Activated CD4-positive, CD25-positive, alpha-beta regulatory T cell treated with anti-CD3 and anti-CD28 coated beads, Interleukin-2, amount 50 U/mL, for 72 hours (primary cell): ENCODE results near the gene REX1BD.

ENCODE experiments used
- DNase-seq: peaks from one replicate; pipeline ENCODE4 v3.0.0; 2021

The REX1BD gene

DNA sequence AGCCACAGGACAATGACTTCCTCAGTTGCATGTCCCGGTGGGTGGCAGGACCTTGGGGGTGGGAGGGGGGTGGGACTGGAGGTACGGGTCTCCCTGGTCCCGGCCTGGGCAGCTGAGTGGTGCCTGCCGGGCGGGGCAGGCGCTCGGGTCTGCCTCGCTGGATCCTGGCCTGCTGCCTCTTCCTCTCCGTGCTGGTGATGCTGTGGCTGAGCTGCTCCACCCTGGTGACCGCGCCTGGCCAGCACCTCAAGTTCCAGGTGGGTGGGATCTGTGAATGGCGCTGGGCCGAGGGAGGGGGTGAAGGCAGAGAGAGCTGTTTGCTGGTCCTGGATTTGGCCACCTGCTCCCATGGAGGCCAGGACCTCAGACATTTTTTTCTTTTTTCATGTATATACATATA is 29.6 kb downstream of the REX1BD start:
- no peak for DNase-seq

DNA sequence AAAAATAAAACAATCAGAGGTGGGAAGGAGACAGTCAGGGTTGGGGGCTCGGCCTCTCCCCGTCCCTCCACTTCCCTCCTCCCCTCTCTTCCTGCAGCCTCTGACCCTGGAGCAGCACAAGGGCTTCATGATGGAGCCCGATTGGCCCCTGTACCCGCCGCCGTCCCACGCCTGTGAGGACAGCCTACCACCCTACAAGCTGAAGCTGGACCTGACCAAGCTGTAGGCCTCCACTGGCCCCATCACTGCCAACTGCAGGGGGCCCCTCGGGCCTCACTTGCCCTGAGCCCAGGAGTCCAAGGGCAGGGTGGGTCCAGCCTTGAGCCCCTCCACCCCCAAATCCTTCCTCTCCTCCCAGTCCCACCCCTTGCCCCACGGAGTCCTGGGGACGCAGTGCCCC is 31.7 kb downstream of the REX1BD start:
- no peak for DNase-seq

DNA sequence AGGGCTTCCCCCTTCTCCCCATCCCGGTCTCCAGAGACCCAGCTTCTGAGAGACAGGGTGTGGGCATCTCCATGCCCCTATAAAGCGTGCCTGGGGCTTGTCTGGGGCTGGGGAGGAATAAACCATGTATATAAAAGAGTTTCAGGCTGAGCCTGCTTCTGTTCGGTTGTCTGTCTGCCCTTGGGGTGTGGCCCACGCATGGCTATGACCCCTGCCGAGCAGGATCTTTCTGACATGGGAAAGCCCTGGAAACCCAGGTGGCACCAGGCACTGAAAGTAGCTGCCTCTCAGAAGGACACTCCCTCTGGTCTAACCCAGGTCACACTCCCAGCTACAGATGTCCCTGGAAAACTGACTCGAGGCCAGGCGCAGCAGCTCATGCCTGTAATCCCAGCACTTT is 32.3 kb downstream of the REX1BD start:
- no peak for DNase-seq

DNA sequence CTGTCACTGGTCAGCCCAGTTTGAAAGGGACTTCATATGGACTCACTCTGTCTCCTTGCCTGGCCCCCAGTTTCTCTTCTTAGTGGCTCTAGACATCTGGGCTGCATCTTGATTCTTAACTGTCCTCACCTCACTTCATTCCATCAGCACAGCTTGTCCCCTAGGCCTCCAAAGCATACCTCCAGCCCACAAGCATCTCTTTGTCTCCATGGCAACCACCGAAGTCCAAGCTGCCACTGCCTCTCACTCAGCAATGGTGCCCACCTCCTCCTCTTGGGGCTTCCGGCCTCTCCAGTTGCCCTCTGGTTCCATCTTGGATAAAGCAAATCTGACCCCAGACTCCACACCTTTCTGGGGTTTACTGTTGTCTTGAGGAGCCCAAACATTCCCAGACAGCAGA is 38.3 kb downstream of the REX1BD start:
- DNase-seq: no peak

DNA sequence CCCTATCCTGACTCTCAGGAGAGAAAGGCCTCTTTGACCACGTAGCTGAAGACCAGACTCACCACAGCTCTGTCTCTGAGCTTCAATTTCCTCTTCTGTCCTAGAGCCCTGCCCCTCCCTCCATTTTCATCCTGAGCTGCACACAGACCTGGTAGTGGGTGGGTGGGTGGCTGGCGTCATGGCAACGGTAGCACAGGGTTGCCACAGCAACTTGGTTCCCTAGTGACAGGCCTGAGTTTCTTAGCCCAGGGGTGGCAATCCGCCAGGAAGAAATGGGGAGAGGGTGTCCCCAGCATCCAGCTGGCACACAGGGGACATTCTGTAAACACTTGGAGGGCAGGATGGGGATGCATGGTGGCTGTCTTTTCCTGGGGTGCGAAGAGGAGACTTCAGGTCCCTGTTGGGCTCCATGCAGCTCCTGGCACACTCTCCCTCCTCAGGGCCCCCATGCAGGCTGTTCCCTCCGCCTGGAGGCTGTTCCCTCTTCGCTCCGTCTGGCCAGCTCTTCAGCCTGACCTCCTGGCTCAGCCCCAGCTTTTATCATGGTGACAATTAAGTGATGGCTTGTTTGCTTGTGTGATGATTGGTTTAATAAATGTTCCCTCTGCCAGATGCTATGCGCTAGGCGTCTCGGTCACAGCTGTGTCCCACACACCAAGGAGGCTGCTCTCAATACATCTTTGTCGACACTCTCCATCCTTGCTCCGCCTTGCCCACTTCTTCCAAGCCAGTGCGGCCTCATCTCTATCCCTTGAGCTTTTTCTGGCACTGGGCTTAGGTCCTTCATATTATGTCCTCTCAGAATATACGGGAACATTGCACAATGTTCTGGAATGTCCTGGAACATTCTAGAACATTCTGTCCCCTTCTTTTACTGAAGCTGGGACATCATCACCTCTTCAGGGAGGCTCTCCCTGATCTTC is 40.8 kb downstream of the REX1BD start:
- DNase-seq: no peak

DNA sequence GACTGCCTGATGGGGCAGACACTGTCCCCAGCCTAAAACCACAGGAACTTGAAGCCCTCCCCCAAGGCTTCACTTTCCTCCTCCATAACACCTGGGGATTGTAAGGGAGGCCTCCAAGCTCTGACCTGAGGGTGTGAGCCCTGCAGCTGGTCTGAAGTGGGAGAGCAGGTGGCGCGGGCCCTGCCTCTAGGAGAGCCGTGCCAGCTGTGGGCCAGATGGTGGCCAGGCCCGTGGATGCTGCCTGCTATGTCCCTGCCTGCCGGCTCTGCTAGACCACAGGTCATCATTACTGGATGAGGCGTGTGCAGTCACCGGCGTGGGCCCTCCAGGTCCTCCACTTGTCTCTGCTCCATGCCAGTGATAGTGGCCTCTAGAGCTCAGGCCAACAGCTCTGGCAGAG is 44.7 kb downstream of the REX1BD start:
- DNase-seq: no peak

DNA sequence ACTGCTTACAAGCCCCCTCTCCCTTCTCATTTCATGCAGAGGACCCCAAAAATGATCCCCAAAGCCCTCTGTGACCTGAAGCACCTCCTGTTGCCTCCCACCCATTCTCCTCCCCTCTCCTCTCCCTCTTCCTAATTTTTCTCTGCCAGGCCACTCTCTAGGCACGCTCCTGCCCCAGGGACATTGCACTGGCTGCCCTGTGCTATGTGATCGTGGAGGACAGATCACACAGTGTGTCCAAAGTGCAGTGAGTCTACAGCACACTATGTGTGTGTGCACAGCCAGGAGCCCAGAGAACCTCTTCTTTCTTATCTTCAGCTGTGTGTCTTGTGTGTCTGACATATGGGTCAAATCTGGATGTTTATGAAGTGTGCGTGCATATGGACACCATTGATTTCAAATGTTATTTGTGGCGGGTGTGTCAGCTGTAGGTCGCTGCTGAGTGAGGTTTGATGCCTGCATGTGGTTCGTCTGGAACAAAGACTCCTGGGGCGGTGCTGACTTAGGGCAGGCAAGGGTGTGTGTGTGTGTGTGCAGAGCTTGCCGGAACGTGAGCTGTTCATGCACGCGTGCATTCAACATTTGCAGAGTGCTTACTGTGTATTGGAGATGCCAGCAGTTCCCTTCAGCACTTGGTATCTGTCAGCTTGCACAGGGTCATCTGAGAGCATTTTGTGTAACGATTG is 46.2 kb downstream of the REX1BD start:
- DNase-seq: no peak

DNA sequence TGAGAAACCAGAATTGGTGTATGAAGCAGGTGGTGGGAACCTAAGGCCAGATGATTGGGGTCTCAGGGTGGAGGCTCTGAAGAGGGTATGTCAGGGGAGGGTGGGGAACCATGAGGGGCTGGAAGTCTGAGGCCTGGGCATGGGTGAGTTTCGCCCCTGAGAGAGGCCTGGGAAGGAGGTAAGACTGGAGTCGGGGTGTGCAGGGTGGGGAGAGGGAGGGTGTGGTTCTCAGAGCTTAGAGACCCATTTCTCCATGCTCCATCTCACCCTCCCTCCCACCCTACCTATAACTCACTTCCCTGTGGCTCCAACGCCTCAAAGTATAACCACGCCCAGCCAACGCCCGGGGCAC is 47.2 kb downstream of the REX1BD start:
- DNase-seq: no peak

DNA sequence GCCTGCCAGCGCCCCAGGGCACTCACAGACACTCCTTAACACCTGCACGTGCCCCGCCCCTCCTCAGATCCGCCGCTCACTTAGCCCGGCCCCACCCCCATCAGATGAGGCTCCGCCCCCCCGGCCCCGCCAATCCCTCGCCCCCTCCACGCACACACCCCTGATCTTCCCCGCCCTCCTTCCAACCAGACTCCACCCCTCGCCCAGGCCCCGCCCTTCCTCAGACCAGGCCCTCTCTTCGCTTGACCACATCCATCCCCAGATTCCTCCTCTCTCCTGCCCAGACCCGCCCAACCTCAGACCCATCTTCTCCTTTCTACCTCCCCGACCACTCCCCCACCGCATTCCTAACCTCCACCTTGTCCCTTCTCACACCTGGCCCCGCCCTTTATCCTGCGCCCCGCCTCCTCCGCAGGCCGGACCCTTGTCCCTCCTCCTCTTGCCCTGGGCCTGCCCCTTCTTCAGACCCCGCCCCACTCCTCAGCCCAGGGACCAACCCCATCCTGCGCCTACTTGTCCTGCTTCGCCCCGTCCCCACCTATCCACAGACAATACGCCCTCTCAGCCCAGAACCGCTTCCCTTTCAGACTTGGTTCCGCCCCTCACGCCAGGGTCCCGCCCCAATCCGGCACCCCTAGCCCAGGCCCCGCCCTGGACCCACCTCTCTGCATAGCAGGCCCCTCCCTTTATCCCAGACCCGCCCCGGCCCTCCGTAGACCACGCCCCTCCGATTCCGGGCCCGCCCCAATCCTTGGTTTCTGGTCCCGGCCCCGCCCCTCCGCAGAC is 47.8 kb downstream of the REX1BD start:
- DNase-seq: peak; percentile 99

DNA sequence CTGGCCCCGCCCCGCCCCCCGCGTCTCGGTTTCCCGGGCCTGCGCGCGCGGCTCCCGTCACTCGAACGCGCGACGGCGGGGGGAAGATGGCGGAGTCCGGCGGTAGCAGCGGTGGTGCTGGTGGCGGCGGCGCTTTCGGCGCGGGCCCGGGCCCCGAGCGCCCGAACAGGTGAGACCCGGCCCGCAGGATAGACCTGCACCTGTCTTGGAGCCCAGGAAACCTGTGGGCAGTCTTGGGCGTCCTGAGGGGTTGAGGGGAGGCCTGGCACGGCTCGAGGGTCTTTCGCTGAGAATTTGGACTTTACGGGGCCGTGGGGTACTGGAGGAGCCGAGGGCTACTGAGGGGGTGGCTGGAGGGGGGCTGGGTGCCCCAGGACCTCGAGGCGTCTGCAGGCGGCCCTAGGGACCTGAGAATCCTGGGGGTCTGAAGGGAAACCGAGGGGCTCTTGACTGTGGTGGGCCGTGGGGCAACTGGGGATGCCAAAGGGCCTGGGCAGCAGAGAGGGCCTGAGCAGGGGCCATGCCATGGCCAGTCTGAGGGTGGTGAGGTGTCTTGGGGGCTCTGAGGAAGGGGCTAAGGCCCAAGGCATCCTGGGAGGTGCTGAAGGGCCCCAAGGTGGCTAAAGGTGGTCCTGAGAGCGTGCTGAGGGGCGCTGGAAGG is 48.5 kb downstream of the REX1BD start, which contains the start of gene KLHL26:
TSS of gene KLHL26 (plus strand) at position 60 of the 661 bp plus-strand sequence. CDS start at position 87, 27 bp downstream.
- DNase-seq: peak; percentile 36

DNA sequence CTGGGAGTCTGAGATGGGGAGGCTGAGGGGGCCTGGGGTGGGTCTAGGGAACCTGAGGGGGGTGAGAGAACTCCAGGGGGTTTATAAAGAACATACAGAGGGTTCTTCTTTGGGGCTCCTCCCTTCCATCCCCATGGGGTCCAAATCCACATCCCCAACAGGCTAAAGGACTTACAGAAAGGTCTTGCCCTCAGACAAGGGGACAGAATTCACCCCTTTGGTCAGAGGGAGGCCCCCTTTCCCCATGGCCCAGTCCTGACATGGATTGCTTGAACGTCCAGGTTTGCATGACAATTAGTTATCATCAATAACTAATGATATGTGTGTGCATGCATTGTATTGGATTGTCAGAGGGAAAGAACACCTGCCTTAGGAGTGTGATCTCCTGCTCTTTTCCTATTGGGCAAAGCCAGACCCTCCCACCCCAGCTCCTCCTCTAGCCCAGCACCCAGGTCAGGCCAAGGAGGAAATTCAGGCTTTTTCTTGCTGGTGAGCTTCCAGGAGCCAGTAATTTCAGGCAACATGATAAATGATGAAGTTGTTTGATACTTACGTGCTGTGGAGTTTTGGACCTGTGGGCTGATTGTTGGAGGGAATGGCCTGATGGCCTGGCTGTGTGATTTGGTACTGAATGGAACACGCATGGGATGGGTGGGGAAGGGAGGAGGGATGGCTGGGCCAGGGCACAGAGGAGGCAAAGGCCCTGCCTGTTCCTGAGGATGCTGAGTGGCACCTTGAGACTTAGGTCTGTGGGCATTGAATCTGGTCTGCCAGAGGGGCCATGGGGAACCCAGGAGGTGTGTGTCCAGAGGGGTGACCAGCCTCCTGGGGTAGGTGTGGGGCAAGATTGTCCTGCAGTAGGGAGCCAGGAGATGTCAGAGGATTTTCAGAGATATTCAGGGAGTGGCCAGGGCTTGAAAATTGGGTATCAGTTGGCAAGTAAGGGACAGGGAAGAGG is 49.4 kb downstream of the REX1BD start:
- DNase-seq: no peak

DNA sequence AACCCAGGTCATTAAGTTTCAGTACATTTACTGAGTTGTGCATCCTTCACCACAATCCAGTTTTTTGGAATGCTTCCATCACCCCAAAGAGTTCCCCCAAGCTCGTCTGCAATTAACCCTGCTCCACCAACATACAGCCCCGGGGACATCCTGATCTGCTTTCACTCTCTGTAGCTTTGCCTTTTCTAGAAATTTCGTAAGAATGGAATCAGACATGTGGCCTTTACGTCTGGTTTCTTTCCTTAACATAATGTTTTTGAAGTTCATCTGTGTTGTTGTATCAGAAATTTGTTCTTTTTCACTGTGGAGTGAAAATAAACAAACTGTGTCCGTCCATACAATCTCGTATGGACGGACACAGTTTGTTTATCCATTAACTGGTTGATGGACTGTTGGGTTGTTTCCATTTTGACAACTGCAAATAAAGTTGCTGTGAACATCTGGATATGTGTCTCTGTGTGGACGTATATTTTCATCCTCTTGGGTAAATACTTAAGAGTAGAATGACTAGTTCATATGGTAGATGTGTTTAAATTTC is 51.2 kb downstream of the REX1BD start:
- no peak for DNase-seq
